ENCODE results near the gene CADPS2. TPM values are rescaled to one million over a fixed set of nuclear protein-coding genes. Genes with fewer than 3 reads are reported as not detected.

CADPS2 gene
- total and polyA plus RNA-seq, 2 donors (not counting 3 experiments of a cell fraction or from before 2014, with no cell fraction given), result 9.5 to 22.6 TPM

GRCh38 chr7:122302761-122303530, 583.3 kb downstream of the CADPS2 start:
- intact Hi-C loops (cut with micrococcal nuclease), result no loop called here
- Histone ChIP-seq H3K27ac (ENCODE audit: insufficient read depth, low read depth, low read length) (no peak overlapping the region), H4K20me1 (replicated peaks; ENCODE audit: control insufficient read depth, extremely low read depth, insufficient read depth, low read length) (no peaks in the 10 kb centered on the region), H3K9me1 (replicated peaks; ENCODE audit: control insufficient read depth, extremely low read depth, insufficient read depth, low read length) (no peaks in the 10 kb centered on the region), H3K9ac (replicated peaks; ENCODE audit: extremely low read depth, insufficient read depth, low read length) (no peak overlapping the region), H3K4me1 (ENCODE audit: control insufficient read depth, extremely low read depth, insufficient read depth, low read length) (peaks cover 14% of the 10 kb centered on the region), H2AFZ (ENCODE audit: low read depth, low read length) (no peak overlapping the region), H3K4me3 (replicated peaks in 1 of 3; ENCODE audit: insufficient read depth in 1 of 3, low read depth in 1 of 3, low read length in 3 of 3) (no peak overlapping the region), H3K79me2 (ENCODE audit: control insufficient read depth, insufficient read depth, low read length) (no peaks in the 10 kb centered on the region), H3K36me3 (ENCODE audit: control insufficient read depth in 2 of 2, extremely low read depth in 1 of 2, insufficient read depth in 2 of 2, low read length in 2 of 2) (no peaks in the 10 kb centered on the region), H3K9me3 (replicated peaks; ENCODE audit: control insufficient read depth, insufficient read depth, low read length) (no peaks in the 10 kb centered on the region), H3K4me2 (ENCODE audit: insufficient read depth, low read length) (no peak overlapping the region), H3K27me3 (ENCODE audit: control insufficient read depth in 2 of 2, insufficient read depth in 2 of 2, low read length in 2 of 2) (peaks cover 91 to 100% of the 10 kb centered on the region in 2 experiments)
- DNase-seq (ENCODE audit: low read depth, low spot score), result peak; percentile 30
- BruUV-seq (replicated peaks), result no TSS peak
- ChIA-PET CTCF (interaction anchor here (1.3 kb wide), 1 partner anchor 11 kb away, joined by 3 read pairs; no protein-coding TSS in a partner anchor), POLR2A (no interaction called here)
- no peak for TF ChIP-seq MAX (IDR thresholded peaks at IDR 0.05; ENCODE audit: insufficient read depth, insufficient read length)
- TF ChIP-seq GATA2 (IDR thresholded peaks at IDR 0.05; ENCODE audit: insufficient read depth, insufficient read length, low read depth, low read length), result no peak
- no peak for TF ChIP-seq FOS (IDR thresholded peaks at IDR 0.05; ENCODE audit: borderline replicate concordance, insufficient read depth, low read length)
- no peak for TF ChIP-seq POLR2AphosphoS5 (IDR thresholded peaks at IDR 0.05; ENCODE audit: insufficient read depth, low read depth, low read length)
- no peak for TF ChIP-seq POLR2A (IDR thresholded peaks at IDR 0.05; ENCODE audit: low read depth, low read length)
- no peak for TF ChIP-seq CTCF (IDR thresholded peaks at IDR 0.05; ENCODE audit: extremely low read depth in 1 of 2, insufficient read depth in 1 of 2, low read depth in 1 of 2, low read length in 2 of 2)
- TF ChIP-seq MYC (IDR thresholded peaks at IDR 0.05; ENCODE audit: low read depth, low read length), result no peak
- no peak for TF ChIP-seq EZH2 (IDR thresholded peaks at IDR 0.05; ENCODE audit: borderline replicate concordance, low read depth, low read length, severe bottlenecking)
- peak; percentile 35 for FAIRE-seq
- dilution Hi-C loops (cut with MboI; ENCODE audit: extremely low pct_ligation_motif_present, low sequenced_read_pairs), result no loop called here
